HG03045 (cell line): ENCODE results near the gene SEPTIN5.

Source experiments
- ATAC-seq: cut with Tn5 transposase; IDR thresholded peaks from one replicate; pipeline ENCODE4 v1.9.1; 2021; ENCODE audit warnings: mild to moderate bottlenecking, moderate library complexity; ENCODE audit not compliant: unreplicated experiment

Gene SEPTIN5

DNA sequence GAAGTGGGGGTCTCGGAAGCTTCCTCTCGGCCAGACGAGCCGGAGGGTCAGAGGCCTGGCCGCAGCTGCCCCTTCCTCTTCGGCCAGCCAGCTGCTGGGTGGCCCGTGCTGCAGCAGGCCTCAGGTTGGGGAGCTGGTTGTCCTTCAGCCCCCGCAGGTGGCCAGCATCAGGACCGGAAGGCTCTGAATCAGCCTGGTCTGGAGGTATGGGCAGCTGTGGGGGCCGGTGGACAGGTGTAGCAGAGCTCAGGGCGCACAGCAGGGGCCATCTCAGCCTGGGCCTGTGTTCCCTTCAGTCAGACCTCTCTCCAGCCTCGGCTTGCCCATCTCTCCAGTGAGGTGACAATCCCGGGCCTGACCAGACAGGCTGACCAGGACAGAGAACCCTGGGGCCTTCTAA is 32.4 kb downstream of the SEPTIN5 start:
- ATAC-seq = no peak

DNA sequence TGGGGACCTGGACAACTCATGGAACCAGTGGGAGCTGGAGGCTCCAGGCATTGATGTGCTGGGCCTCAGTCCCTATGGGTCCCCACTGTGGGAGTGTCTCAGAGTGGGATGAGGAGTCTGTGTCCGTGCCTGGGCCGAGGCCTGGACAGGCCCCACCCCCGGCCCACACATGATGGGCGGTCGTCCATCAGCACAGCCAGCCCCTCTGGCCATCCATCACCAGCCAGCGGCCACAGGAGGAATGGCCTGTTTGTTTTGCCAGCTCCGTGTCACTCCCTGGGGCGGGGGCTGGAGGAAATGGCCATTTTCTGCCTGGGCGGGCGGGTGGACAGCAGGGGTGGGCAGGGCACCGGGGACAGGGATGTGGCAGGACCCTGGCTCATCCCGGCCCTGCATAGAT is 33.2 kb downstream of the SEPTIN5 start:
- ATAC-seq = no peak

DNA sequence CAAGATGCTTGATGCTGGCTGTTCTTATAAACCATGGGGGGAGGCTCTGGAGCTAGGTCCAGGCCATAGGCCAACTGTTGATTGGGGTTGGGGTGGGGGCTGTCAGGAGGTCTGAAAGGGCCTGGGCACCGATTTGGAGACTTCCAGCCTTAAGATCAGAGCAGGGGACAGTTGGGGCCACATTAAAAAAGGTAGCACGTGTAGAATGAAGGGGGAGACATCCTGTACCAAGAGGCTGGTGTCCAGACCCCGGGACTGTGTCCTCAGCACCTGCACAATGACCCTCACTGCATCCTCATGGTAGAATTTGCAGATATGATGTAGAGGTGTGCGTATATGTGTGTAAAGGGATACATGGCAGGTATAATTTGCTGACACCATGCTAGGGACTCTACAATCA is 33.8 kb downstream of the SEPTIN5 start:
- ATAC-seq = no peak

DNA sequence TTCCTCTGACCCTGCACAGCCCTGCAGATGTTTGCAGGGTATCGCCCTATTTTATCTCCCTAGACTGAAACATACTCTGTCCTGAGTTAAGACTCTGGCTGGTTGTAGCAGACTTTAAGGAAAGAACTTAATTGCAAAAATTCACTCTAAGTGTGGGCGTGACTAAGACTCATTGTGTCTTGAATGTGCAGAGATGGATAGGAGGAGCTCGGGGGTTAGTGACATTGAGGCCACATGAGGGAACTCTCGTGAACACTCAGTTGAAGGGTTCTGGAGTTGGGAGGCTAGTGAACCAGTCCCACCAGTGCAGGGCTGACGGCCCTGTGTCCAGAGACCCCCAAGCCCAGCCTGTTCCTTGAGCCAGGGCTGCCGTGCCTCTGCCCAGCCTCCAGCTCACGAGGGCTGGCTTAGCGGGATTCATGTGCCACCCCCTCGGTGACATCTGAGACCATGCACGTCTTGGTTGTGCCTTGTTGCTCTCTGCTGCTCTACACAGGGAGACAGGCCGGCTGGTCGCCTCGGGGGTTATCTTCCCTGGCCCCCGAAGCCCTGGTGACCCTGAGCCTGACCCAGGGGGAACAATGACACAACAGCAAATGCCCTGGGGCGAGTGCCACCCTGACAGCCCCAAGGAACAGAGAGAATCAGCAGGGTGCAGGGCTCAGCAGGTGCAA is 34.8 kb downstream of the SEPTIN5 start:
- no peak for ATAC-seq

DNA sequence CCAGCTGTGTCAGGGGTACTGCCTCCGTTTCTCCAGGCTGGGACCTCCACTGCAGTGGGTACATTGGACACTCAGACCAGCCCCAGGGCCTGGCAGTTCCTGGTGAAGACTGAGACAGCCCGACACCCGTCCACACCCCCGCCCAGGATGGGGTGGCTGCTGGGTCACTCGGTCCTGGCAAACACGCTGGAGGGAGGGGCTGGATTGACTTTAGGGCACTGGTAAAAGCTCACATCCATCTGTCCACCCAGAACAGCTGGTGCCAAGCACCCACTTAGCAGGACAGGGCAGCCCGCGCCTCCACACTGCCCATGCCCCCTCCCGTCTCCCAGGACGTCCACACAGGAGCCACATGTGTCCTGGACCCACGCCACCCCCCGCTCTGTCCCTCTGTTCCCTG is 35.6 kb downstream of the SEPTIN5 start:
- ATAC-seq = no peak

DNA sequence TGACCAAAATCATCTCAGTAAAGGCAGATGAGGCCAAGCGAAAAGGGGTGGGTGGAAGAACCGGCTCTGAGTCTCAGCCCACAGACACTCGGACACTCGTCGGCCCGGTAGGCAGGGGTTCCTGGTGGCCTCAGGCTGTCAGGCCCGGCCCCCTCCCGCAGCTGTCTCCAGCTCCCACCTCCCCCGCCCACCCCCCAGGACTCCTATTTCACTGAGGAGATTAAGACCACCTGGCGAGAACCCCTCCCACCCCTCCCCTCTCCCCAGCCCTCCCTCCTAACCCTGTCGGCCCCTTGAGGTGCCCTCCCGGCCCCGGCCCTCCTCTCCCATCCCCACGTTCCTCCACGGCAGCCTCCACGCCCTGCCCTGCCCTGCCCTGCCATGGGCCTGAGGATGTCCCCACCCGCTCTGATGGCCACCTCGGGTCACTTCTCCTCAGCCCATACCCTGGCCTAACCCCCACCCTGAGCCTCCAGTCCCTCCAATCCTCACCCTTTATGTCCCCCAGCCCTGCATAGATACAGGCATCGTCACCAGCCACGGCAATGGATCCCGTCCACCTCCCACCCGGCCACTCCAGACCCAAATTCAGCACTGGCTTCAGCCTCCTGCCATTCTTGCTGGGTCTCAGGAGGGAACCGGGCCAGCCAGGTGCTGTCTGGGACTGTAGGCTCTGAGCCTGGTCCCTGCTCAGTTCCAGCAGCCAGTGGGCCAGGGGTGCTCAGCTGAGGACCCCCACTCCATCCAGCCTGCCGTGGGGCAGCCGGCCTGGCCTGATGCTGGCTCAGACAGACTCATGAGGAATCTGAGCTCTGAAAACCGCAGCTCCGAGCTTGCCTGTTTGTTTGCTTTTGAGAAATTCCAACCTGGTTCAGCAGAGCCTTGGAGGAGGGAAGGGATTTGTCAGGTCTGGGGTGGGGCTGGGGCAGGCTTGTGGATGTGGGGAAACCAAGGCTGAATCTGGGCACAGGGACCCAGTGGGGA is 36.5 kb downstream of the SEPTIN5 start:
- ATAC-seq = no peak

DNA sequence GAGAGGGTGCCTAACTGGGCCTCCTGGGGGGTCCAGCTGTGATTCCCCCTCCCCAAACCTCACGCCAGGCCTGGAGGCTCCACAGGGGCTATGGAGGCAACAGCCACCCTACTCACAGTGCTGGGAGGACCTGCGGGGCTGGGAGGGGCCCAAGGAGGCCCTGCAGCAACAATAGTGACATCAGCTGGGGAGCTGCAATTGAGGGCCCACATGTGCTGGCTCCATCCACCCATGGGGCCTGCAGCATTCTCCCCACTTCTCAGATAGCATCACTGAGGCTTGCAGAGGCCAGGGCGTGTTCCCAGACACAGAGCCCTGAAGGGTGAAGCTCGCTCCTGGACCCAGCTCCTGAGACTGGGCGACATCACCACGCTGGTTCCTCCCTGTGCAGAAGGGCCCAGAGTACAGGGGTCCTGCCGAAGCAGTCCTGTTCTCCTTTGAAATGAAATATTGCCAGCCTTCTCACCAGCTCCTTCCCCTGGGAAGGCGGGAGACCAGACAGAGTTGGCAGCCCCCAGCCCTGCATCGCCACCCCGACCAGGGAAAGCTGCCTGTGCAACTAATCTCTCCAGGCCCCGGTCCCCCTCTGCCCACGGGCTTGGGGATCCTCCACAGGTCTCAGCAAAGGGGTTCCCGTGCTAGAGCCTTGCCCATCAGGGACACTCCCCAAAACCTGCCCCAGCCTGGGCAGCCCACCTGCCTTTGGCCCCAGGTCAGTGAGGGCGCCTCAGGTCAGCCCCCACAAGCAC is 37.4 kb downstream of the SEPTIN5 start:
- ATAC-seq = no peak

DNA sequence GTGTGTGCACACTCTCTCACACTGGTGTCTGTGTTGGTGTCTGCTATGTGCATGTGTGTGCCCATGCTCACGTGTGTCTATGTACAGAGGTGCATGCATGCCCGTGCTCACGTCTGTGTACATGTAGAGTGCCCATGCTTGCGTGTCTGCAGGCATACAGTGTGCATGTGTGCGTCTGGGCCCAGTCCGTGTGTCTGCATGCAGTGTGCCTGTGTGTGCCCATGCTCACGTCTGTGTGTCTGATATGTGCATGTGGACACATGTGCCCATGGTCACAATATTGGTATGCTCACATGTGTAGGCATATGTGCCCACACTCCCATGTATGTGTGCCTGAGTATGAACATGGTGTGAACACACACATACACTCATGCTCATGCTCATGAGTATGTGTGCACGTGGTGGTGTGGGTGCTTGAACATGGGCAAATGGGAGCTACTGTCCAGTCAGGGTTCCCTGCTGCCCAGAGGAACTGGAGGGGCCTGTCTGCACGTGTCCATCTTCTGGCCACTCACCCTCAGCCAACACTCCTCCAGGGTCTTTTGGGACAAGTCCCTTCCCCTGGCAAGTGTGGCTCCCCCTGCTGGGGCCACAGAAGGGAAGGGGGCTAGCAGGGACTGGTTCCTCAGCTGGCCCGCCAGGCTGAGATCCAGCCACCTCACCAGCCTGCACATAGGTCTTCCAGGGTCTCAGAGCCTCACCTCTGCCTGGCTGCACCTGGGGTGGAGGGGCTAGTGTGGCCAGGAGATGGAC is 39.0 kb downstream of the SEPTIN5 start:
- ATAC-seq = no peak

DNA sequence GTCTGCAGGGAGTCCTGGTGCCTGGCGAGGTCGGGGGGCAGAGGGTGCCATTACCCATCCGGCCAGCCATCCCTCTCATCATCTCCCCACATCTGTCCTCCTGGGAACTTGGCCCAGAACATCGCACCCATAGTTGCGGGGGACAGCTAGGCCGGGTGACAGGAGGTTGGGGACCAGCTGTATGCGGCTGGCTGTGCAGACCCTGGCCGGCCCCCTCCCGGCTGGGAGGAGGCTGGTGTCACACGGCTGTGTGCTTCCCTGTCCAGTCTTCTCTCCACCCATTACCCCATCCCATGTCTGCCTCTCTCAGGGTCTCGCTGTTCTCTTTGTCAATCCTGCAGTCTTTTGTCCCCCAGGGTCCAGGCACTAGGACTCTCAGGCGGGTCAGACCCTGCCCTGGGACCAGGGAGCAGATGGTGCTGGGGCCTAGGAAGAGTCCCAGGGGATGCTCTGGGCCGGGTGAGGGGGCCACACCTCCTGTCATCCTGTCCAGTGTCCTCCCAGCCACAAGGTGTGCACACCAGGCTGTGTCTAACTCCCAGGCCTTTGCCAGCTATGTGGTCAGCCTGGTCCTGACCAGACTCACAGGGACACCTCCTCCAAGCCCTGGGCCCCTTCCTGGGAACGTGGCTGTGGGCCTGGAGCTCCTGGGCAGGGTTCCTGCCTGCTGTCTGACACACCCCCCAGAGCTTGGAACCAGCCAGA is 39.8 kb downstream of the SEPTIN5 start:
- no peak for ATAC-seq

DNA sequence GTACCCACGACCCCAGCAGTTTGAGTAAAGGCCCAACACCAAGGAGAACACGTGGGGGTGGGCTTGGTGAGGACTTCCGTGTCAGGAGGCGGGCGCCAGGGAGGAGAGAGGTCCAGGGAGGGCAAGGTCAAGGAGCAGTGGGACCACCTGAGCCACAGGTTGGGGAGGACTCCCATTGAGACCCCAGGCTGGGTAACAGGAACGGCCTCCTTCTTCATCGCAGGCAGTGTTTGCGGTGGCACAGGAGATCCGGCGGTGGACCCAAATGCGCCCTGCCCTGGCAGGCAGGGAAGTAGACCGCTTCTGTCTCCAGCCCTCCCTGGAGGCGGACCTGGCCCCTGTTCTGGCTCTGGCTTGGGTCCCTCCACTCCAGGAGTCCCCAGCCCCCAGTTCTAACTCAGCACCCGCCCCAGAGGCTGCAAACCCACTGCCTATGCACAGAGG is 40.4 kb downstream of the SEPTIN5 start:
- no peak for ATAC-seq

DNA sequence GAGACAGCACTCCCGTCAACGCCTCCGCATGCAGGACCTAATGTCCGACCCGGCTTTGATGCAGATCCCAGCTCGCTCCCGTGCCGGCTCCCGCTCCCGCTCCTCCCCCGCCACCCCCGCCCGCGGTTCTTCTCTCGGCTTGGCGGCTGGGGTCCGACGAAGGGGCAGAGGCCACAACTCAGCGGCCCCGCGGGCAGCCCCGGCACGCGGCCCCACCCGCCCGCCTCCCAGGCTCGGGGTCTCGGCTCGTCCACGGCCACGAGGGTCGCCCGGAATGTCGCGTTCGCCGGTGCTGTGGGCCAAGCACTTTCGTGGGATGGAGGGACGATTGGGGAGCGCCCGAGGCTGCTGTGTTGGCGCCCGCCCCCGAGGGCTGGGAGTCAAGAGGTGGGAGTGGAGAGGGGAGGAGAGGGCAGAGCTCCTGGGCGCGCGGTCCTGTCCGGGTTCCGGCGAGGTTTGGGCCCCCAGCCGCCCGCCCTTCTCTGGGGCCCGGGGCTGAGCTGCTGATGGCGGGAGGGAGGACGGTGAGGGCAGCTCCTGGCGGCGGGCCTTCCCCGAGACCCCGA is 40.9 kb downstream of the SEPTIN5 start:
- no peak for ATAC-seq

DNA sequence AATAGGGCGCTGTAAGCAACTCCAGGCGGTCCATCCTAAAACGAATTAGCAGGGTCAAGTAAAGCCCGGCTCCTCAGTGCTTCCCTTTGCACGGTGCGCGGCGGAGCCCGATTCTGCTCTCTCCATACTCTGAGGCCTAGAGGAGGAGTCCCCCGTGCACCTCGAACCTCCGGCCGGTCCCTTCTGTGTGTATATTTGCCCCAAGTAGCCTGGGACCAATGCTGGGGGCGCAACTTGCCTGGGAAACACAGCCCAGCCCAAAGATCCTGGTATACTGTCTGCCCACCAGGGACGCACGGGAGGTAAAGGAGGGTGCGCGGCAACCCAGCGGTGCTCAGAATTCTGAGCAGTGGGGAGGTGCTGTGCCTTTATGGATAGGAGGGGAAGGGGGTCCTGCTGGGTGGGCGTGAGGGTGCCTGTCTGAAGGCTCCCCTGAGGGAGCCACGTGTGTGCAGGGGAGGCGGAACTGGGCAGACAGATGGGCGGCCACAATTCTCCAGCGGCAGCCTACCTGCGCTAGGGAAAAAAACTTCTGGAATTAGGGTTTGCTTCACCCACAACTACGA is 41.5 kb downstream of the SEPTIN5 start:
- ATAC-seq = no peak

DNA sequence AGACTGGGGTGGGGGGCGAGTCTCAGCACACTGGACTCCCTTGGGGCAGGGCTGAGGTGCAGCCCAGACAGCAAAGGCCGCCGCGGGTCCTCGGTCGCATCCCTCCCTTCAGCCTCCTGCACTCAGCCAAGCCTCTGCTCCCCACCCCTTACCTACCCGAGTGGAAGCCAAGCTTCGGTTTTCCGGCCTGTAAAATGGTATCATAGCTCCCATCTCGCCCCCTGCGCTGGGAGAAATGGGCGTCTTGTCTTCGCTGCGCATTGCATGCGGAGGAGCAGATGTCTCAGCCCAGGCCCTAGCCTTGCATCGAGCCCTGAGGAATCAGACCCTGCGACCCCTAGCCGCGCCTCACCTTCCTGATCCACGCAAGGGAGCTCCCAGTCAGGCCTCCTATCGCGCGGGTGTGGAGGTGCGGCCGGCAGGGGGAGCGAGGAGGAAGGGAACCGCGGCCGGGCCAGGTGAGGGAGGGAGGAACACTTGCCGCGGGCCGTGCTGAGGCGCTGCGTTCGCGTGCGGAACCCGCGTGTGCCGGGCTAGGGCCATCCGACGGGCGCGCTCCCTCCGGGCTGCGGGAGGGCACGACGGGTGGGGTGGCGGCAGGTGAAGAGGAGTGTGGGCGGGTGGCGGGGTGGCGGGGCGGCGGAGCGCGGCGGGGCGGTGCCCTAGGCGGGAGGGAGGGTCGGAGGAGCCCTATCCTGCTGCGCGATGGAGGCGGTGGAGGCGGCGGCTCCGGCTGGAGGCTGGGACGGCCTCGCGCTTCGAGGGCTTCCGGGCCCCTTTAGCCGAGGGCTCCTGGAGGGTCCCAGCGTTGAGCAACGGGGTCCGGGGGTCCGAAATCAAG is 42.2 kb downstream of the SEPTIN5 start:
- no peak for ATAC-seq

DNA sequence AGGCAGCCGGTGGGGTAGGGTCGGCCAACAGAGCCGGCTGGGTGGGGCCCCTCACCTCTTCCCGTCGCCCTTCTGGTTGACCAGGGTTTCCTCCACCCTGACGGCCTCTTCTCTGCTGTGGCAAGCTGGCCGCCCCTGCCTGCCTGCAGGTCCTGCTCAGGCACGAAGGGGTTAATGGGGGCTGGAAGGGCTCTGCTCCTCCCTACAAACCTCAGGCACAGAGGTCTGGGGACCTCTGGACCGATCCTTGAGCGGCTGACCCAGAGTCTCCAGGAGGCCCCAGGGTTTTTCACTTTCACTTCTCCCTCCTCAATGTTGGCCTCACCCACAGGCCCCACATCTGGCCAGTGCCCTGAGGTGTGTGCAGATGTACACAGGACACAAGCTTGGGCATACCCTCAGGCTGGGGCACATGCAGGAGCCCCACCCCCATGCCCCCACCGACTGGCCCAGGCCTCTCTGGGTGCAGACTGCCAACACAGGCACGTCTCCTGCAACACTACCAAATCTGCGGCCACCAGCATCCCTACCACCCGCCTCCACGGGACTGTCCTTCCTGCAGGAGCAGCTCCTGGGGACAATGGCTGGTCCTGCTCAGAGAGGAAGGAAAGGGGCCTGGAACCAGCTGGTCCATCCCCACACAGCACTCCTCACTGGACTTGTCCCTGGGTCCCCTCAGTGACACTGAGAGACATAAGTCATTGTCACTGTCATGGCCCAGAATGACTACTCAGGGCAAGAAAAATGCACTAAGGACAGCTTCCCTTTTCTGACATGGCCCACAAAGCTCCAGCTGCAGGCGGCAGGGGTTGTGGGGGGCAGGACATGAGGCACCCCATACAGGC is 43.1 kb downstream of the SEPTIN5 start:
- no peak for ATAC-seq

DNA sequence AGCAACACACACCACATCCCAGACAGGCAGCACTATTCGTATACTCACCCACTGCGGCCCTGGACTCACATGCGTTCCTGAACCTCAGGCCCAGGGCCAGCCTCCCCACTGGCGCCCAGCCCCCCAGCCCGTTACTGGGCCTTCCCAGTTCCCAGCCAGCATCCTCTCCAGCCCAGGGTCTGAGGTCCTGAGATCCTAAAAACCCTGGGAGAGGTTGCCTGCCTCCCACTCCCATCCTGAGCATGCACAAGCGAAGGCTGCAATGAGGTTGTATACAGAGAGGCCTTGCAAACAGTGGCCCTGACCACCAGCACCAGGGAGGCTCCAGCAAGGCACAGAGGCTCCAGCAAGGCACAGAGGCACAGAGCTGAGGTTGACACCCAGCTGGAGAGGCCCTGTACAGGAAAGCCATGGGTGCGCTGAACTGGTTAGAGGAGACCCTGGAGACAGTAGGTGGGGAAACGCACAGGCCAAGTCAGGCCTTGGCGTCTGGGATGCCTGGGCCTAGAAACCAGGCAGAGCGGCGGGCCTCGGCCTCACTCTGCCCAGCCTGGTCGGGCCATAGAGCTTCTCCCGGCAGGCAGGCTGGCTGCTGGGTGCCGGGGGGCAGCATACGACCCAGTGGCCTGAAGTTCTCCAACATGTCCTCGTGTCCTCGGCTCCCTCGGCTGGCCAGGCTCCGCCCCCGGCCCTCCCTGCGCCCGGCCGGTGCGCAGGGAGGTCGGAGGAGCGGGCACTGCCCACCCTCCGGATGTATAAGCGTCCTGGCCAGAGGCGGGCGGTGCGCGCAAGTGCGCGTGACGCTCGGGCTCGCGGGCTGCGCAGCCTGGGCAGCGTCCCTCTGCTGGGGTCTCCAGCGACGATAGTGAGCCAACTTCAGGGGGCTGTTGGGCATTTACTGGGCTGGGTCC is 43.9 kb downstream of the SEPTIN5 start:
- no peak for ATAC-seq

DNA sequence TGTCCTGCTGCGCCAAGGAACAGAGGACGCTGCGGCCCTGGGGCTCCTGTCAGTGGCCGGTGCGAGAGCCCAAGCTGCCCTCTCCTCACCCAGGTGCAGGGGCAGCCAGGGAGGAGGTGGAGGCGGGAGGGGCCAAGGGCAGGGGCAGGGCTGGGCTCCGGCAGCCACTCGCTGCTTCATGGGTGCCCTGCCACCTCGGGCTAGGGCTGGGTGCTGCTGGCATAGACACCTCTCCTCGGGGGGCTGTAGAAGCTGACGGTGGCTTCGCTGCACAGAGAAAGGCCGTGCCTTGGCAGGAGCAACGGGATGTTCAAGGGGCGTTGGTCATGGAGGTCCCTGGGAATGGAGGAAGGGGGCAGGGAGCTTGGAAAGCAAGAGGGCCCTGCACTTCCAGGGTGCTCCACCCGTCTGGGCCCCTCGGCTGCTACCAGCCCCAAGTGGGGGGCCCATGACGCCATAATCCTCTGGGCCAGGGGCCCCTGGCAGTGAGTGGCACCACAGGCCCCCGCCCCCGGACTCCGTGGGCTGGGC is 44.7 kb downstream of the SEPTIN5 start:
- ATAC-seq = no peak
